GM10847 (cell line): ENCODE measurements around the gene FAM20B.

ENCODE experiments used
- POLR2A ChIP-seq: IDR thresholded peaks from 2 replicates; pipeline ENCODE4 v1.6.1; 2011; ENCODE audit not compliant: insufficient read length; ENCODE audit errors: extremely low read depth

The FAM20B gene

DNA sequence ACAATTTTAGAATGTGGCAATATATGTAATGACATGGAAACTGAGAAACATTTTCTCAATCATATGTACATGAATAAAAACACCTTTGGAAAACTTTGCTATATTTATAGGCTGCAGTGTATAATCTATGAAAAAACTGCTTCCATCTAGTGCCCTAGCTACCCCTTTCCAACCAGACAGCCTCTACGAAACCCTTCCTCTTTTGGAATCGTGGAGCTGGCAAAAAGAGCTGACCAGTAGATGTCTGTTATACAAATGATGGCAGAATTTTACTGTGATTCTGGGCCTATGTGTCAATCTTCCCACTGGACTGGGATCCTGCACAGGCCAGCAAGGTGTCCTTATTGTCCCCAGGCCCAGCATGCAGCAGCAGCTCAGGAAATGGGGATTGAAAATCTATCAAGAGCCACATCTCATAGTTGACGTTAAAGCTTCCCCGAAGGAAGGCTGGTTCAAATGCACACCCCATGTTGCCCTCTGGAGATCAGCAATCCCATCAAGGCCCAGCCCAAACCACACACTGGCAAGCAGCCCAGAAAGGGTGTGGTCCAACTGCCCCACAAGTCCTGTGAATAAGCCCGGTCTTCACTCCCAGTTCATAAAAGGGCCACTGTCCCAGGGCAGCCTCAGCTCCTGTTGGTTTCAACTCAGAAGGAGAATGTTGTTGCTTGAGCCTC is 8.8 kb upstream of the FAM20B start:
- TF ChIP-seq POLR2A, result no peak

DNA sequence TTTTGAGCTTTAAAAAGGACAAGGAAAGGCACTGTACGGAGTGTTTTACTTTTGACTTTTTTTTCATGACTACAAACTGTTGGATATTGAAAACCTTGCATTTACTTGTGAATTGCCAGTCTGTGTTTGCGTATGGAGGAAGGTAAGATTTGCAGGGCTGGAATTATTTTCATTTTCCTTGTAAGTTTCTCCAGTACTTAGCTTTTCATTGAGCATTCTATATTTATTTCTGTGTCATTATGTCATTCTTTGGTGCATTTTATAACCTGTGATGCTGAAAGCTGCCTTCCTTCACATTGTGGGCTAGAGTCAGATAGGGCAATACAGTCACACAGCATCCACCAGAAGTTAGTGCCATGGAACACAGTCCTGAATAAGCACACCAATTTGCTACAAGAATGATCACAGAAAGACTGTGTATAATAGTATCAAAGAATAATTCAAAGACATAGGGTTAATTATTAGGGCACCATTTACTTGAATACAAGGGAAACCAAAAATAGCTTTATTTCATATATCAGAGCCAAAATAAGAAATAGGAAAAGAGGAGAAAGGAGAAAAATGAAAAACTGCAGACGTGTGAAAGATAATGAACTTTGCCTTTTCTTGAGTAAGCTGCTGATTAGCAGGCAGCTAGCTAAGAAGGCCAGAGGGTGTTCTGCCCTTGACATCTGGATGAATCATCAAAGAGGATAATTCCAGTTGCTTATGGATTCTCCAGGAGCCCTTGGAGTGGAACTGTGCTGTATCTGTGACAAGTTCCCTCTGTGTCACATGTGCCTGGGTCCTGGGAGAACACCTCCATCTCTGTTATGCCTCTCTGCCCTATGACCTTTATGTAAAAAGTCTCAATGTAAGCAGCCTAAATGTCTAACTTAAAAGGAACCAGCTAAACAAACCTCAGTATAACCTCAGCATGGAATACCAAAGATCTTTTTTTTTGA is 8.0 kb upstream of the FAM20B start:
- no peak for TF ChIP-seq POLR2A

DNA sequence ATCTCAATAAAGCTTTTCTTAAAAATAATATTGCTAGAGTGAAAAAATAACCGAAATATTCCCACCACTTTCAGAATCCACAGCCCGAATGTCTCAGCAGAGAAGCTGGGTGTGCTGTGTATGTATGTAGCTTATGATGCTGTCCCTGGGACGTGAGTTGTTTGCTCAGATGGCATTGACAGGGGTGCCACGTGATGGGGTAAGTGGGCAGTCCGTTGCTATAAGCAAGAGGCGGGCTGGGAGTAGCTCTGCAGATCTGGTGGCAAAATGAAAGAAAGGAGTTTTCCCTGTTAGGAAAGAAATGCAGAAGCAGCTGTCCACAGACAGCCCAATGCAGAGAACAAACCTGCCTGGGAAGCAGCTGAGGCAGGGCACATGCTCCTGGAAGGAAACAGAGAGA is 3.8 kb upstream of the FAM20B start:
- no peak for TF ChIP-seq POLR2A

DNA sequence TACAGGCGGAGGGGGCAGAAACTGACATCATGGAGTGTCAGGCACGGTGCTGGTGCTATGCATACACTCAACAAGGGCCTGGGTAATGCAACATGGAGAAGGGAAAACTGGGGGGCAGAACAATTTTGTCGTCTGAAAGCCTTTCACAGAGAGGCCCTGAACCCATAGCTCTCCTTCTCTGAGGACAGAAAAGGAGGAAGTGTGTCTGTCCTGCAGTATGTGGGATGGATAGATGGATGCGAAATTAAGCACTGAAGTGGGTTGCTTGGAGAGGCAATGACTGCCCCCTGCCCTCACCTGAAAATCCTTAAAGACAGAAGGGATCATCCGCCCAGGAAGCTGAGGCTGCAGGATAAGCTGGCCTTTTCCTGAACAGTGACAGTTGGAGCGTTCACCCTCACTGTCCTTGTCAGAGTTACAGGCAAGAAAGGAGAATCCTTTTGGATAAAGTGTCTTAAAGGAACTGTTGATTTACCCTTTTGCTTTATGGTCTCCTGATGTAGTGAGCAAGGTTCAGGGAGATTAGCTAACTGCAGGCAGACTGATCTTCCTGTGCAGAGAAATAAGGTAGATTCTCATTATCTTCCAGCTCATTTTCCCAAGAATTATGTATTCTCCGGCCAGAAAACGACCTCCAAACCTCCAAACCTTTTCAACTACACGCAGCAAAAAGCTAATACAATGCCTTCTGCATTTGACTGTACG is 1.6 kb upstream of the FAM20B start:
- TF ChIP-seq POLR2A, result no peak

DNA sequence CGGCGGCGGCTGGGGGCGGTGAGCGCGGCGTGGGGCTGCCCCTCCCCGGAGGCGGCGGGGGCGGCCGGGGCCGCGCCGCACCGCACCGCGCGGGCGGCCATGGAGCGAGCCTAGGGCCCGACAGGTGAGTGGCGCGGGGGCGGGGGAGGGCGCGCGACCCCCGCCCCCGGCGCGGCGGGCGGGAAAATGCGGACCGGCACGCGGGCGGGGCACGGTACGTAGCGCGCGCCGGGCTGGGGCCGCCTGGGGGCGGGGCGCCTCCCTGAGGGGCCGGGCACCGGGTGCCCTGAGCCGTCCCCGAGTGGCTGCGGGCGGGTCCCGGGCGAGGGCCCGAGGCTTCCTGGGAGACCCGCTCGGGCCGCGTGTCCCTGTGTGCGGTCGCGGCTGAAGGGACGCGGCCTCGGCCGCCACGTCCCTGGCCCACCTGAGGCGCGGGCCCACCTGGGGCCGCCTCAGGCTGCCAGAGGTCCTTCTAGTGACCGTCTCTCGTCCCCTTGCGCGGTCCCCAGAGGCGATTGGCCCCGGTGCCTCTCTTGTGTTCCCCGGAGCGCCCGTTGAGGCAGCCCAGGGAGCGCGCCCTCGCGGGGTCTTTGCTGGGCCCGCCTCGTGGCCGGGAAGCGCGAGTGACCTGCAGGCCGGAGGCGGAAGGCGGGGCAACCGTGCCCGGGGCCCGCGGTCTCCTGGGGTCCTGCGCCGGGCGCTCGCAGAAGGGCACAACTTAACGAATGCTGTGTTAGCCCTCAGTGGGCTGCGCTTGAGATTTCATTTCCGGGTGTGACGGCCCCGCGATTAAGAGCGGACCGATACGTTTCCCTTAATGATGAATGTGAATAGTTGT is 500 bp downstream of the FAM20B start:
- peak; percentile 40 for TF ChIP-seq POLR2A

DNA sequence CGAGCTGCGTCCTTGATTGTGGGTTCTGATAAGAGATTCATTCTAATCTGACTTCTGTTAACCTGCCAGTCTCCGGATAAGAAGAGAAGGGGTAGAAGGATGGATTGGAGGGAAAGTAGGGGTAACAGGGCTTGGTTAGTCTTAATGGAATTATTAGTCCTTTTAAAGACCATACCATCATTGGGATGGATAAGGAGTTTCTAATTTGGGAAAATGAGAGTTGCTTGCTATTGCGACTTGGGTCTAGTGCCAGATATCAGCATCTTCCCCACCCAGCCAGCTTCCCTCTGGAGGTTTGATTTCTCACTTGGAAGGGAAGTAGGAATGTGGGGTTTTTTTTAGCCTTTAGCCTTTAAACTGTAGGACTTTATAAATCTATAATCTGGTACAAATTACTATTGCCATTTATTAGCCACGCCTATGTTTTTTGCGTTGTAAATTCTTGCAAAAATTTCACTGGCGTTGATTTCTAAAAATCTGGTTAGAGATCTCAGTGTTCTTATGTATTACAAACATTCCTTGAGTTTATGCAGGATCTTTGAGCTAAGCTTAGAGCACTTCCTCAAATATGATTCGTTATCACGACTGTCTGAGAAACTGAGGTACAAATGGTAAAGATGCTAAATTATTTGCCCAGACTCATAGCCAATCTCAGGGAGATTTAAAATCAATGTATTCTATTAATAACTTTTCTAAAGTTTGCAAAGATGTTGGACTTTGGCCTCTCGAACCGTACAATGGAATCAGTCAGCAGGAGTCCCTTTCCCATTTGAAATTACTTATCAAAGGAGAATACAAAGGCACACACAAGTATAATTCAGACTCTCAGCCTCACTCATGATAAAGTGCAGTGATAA is 1.3 kb downstream of the FAM20B start:
- TF ChIP-seq POLR2A, result no peak

DNA sequence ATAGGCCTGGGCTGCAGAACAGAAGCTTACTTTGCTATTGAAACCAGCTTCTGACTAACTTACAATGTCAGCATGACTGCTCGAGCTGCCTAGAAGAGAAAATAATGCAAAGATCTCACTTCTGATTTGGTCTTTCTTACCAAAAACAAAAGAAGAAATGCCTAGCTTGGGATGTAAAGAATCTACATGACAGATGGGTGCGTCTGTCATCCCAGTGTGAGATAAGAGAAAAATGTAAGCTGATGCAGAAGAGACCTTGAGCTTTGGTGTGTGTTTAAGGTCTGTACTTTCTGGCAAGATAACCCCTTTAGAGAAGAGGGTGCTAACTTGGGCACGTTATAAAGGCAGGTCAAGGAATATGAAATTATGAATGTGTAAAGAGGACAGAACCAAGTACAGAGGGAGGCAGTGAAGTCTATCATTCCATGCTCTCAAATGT is 3.6 kb downstream of the FAM20B start:
- TF ChIP-seq POLR2A, result no peak

DNA sequence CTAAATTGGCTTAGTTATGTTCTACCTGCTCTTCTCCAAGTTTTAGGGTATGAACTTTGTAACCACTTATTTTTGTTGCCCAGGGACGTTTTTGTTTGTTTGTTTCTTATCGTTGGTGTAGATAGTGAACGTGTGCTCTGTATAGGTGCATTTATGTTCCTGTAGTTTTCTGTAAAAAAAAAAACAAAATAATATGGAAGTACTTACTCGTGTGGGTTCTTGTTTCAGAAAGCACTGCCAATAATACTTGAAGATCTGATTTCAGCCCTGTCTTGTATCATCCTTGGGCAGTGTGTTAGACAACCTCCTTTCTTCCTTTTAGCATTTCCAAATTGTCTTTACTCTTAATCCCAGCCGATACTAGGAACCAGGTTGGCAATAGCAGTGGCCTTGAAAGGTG is 4.4 kb downstream of the FAM20B start:
- no peak for TF ChIP-seq POLR2A

DNA sequence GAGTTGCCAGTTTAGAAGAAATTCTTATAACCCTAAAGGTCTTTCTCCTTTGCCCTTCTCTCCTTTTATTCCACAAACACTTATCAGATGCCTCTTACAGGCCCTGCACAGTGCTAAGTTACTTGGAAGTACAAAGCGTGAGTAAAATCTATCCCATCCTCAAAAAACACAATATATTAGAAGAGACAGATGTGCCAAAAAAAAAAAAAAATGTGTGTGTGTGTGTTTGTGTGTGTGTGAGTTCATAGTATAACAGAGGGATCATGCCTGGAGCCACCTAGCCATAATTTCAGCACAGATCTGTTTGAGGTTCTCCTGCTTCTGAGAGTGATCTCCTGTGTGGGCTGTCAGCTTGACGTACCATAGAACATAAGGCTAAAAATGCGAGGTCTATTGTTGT is 5.0 kb downstream of the FAM20B start:
- TF ChIP-seq POLR2A, result no peak

DNA sequence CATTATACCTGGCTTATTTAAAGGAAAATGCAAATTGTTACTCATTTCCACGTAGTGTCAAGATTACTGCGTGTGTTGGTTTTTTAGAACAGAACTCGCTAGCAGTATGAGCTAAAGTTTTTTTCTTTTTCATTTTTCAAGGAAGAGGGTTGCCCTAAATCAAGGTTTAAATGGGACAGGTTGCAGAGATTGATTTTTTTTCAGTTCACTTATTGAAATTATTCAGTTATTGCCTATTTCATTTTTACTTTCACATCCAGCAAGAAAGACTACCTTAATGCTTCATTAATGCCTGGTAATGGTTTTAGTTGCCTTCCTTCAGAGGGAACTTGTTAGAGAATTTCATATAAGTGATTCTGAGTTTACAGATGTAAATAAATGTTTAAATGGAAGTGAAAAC is 5.6 kb downstream of the FAM20B start:
- no peak for TF ChIP-seq POLR2A

DNA sequence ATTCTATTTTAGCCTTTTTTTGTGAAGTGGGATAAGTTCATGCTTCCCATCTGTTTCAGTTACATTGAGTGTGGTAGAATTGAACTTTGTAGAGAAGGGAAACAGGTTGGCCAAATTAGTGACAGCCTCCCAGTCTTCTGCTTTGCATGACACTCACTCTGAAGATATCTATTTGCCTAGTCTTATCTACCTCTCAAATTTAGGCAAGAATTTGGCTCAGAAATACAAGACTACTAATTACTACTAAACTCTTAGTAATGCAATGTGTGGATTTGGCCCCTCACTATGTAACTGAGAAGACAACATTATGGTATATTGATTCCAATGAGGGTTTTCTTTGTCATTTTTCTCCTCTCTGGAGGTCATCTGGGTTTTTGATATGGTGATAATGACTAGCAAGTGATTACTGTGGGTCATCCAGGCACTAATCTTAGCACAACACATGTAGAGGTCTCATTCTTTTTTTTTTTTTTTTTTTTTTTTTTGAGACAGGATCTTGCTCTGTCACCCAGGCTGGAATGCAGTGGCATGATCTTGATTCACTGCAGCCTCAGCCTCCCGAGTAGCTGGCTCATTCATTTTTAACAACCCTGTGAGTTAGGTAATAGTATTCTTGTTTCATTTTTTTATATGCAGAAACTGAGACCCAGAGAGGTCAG is 6.3 kb downstream of the FAM20B start:
- no peak for TF ChIP-seq POLR2A

DNA sequence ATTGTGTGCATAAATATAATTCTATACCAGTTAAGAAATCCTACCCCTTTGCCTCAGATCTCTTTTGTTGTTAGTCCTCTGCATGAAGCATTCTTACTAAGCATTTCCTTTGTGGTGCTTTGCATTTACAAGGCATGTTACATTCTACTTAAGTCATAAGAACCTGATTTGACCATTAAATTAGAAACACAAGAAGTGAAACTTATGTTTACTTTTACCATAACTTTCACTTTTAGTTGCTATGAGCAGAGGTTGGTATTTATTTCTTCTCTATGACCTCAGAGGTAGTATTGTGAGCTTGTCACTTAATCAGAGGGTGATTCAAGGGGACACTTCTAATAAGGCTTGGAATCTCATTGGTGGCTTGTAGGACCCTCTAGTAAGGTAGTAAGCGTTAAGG is 9.0 kb downstream of the FAM20B start:
- no peak for TF ChIP-seq POLR2A

DNA sequence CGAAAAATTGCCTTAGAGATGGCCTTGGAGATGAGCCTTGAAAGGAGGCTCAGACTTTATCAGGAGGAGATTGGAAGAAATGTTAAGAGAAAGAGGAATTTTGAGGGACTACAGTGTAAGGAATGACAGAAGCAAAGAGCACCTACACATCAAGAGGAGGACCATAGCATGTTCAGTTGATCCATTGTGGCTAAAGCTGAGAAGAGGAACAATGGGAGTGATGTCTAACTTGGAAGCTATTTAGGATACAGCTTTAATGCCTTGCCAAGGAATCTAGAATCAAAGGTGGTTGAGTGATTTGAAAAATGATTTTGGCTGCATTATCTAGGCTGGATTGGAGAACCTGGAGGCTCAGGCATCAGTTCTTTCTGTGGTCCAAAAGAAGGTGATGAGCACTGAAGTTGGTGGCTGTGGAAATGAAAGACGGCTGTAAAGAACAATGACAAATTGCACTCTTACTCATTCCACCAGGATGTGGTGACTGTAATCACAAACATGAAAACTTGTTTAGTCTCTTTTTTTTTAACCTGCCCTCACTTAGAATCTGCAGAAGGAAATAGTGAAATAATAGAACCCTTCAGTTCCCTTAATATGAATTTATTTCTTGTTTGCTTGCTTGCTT is 11.3 kb downstream of the FAM20B start:
- no peak for TF ChIP-seq POLR2A
